GM23248 (cell line): ENCODE measurements around the gene NME3.

Experiments used
- EZH2 ChIP-seq: fragments of 200-600 bp; sonication (generic); IDR thresholded peaks from 2 replicates; pipeline ENCODE4 v1.6.1; 2018; ENCODE audit warnings: antibody characterized with exemption, mild to moderate bottlenecking; ENCODE audit not compliant: insufficient read depth, poor library complexity, severe bottlenecking
- EZH2phosphoT487 ChIP-seq: fragments of 200-600 bp; sonication (generic); IDR thresholded peaks from 2 replicates; pipeline ENCODE4 v1.6.1; 2018; ENCODE audit warnings: antibody characterized with exemption, moderate library complexity, mild to moderate bottlenecking, low read depth; ENCODE audit not compliant: insufficient read depth

GRCh38 chr16:1781254-1781653, 9.9 kb upstream of the NME3 start:
- TF ChIP-seq EZH2 (no peak), EZH2phosphoT487 (no peak)
